CD14-positive monocyte (primary cell): ENCODE measurements around the gene SPESP1. TPM values are rescaled to one million over a fixed set of nuclear protein-coding genes. Genes with fewer than 3 reads are reported as not detected.

Experiments
- DNase-seq, 3 donors: peaks; one replicate each; pipeline ENCODE4 v3.0.0-alpha.2; 2011 to 2022
- H2AFZ ChIP-seq: 2 replicates; pipeline ENCODE4 v1.6.0; 2012; ENCODE audit warnings: mild to moderate bottlenecking, low read depth, low read length, inconsistent platforms; ENCODE audit not compliant: insufficient read depth, poor library complexity, severe bottlenecking
- H3K27ac ChIP-seq, 2 donors: 1 replicate in 1 of 2; 2 replicates in 1 of 2; pipeline ENCODE4 v1.5.1; 2012 to 2013; ENCODE audit warnings: low read length in 2 of 2, control low read depth in 1 of 2, inconsistent platforms in 1 of 2, low read depth in 1 of 2, mild to moderate bottlenecking in 1 of 2
- H3K27me3 ChIP-seq, 2 donors: one replicate each; pipeline versions ENCODE4 v1.6.0 to v1.6.1; 2011 to 2013; ENCODE audit warnings: low read length in 2 of 2; ENCODE audit not compliant: control insufficient read depth in 2 of 2, insufficient read depth in 2 of 2
- H3K36me3 ChIP-seq, 2 donors: replicated peaks in 1 of 2; 1 replicate in 1 of 2; 2 replicates in 1 of 2; pipeline versions ENCODE4 v1.5.1 to v1.6.1; 2012 to 2013; ENCODE audit warnings: low read length in 2 of 2, control low read depth in 1 of 2, inconsistent platforms in 1 of 2, mild to moderate bottlenecking in 1 of 2; ENCODE audit not compliant: insufficient read depth in 2 of 2, control insufficient read depth in 1 of 2
- H3K4me1 ChIP-seq, 2 donors: 1 replicate in 1 of 2; 2 replicates in 1 of 2; pipeline versions ENCODE4 v1.5.1 to v1.6.1; 2012 to 2013; ENCODE audit warnings: low read length in 2 of 2, control low read depth in 1 of 2, inconsistent platforms in 1 of 2, mild to moderate bottlenecking in 1 of 2, moderate library complexity in 1 of 2; ENCODE audit not compliant: insufficient read depth in 2 of 2, control insufficient read depth in 1 of 2
- H3K4me2 ChIP-seq: replicated peaks from 2 replicates; pipeline ENCODE3; 2012; ENCODE audit warnings: low read length, moderate library complexity, mild to moderate bottlenecking; ENCODE audit not compliant: poor library complexity, severe bottlenecking; ENCODE audit errors: extremely low read depth
- H3K4me3 ChIP-seq, 3 experiments: fragments of 200-600 bp in 1 of 3; sonication (generic) in 1 of 3; replicated peaks in 1 of 3; 1 replicate in 2 of 3; 2 replicates in 1 of 3; pipeline ENCODE4 v1.5.1; 2011 to 2013; ENCODE audit warnings: low read length in 3 of 3, mild to moderate bottlenecking in 3 of 3, control low read depth in 2 of 3, low read depth in 2 of 3, inconsistent platforms in 1 of 3, moderate library complexity in 1 of 3
- H3K79me2 ChIP-seq: 2 replicates; pipeline ENCODE4 v1.6.0; 2012; ENCODE audit warnings: mild to moderate bottlenecking, control low read depth, inconsistent platforms, low read length, moderate library complexity; ENCODE audit not compliant: insufficient read depth
- H3K9ac ChIP-seq: 2 replicates; pipeline ENCODE4 v1.6.0; 2017; ENCODE audit warnings: low read length, mild to moderate bottlenecking; ENCODE audit not compliant: insufficient read depth, poor library complexity, severe bottlenecking
- H3K9me3 ChIP-seq, 2 donors: replicated peaks in 1 of 2; 1 replicate in 1 of 2; 2 replicates in 1 of 2; pipeline versions ENCODE4 v1.5.1 to v1.6.1; 2012 to 2013; ENCODE audit warnings: low read length in 2 of 2, control low read depth in 1 of 2; ENCODE audit not compliant: control insufficient read depth in 1 of 2, insufficient read depth in 1 of 2
- H4K20me1 ChIP-seq: 2 replicates; pipeline ENCODE4 v1.6.0; 2012; ENCODE audit warnings: mild to moderate bottlenecking, low read length, control low read depth, moderate library complexity; ENCODE audit not compliant: insufficient read depth
- H3K27ac Mint-ChIP-seq, 7 donors: one replicate each; pipeline ENCODE4 v1.8.0; 2020; ENCODE audit warnings: mild to moderate bottlenecking in 7 of 7, mixed read lengths in 7 of 7, moderate library complexity in 6 of 7, inconsistent platforms in 2 of 7
- H3K27me3 Mint-ChIP-seq, 3 donors: one replicate each; pipeline ENCODE4 v1.8.0; 2021 to 2022; ENCODE audit warnings: low read depth in 3 of 3, mild to moderate bottlenecking in 3 of 3, mixed read lengths in 3 of 3, moderate library complexity in 3 of 3, inconsistent platforms in 1 of 3
- H3K36me3 Mint-ChIP-seq, 2 donors: one replicate each; pipeline ENCODE4 v1.8.0; 2020; ENCODE audit warnings: mixed read lengths in 2 of 2, inconsistent platforms in 1 of 2, mild to moderate bottlenecking in 1 of 2
- H3K4me1 Mint-ChIP-seq: one replicate; pipeline ENCODE4 v1.8.0; 2020; ENCODE audit warnings: mild to moderate bottlenecking, mixed read lengths
- H3K4me3 Mint-ChIP-seq, 2 donors: one replicate each; pipeline ENCODE4 v1.8.0; 2020; ENCODE audit warnings: mild to moderate bottlenecking in 2 of 2, mixed read lengths in 2 of 2, moderate library complexity in 1 of 2
- H3K9me3 Mint-ChIP-seq, 7 donors: one replicate each; pipeline ENCODE4 v1.8.0; 2020 to 2022; ENCODE audit warnings: mixed read lengths in 7 of 7, mild to moderate bottlenecking in 6 of 7, moderate library complexity in 6 of 7, inconsistent platforms in 2 of 7
- CTCF ChIP-seq: fragments of 200-600 bp; IDR thresholded peaks from one replicate; pipeline ENCODE4 v1.8.0; 2022; ENCODE audit warnings: antibody characterized with exemption, mild to moderate bottlenecking
- WGBS: methylation state at CpG from one replicate; pipeline ENCODE4 v1.1.5; 2013; ENCODE audit warnings: missing lambda C conversion rate; ENCODE audit not compliant: insufficient coverage; 5-methylcytosine and 5-hydroxymethylcytosine counted together
- intact Hi-C, 2 donors: fragments of 100-400 bp; cut with micrococcal nuclease; formaldehyde crosslinking; loops; one replicate each; pipeline versions ENCODE4 v1.15.0 to v1.15.1; 2023
- polyA plus RNA-seq, 3 donors: library from polyadenylated mRNA; depleted of rRNA in 1 of 3; unstranded in 2 of 3; stranded (reverse) in 1 of 3; fragments of 300-500 nt in 2 of 3; fragments of >200 nt in 1 of 3; fragmentation: Illumina TruSeq in 2 of 3; gene quantifications; 1 replicate in 2 of 3; 2 replicates in 1 of 3; pipeline ENCODE4 v1.2.3, GENCODE V29; 2012 to 2021

SPESP1 gene
- polyA plus RNA-seq, 3 donors = 0.17 to 0.86 (median 0.47) TPM

GRCh38 chr15:68900027-68900426 lies 30.3 kb upstream of the SPESP1 start:
- Mint-ChIP-seq H3K4me3 (no peak overlapping the region), H3K27ac (no peak overlapping the region), H3K36me3 (no peaks in the 10 kb centered on the region), H3K9me3 (no peaks in the 10 kb centered on the region), H3K4me1 (no peaks in the 10 kb centered on the region), H3K27me3 (peaks cover 3 to 10% (median 6%) of the 10 kb centered on the region in 3 donors)
- WGBS = 92% methylated on average over 2 of the region's 3 CpGs
- Histone ChIP-seq H3K9me3 (no peaks in the 10 kb centered on the region), H4K20me1 (no peaks in the 10 kb centered on the region), H2AFZ (no peak overlapping the region), H3K4me3 (no peak overlapping the region), H3K79me2 (no peaks in the 10 kb centered on the region), H3K36me3 (no peaks in the 10 kb centered on the region), H3K4me2 (no peak overlapping the region), H3K27ac (no peak overlapping the region), H3K4me1 (no peaks in the 10 kb centered on the region), H3K9ac (no peak overlapping the region), H3K27me3 (no peaks in the 10 kb centered on the region)
- no peak for DNase-seq
- intact Hi-C loops = no loop called here
- TF ChIP-seq CTCF = no peak

- no peak overlapping the region for H3K27ac Mint-ChIP-seq
- Histone ChIP-seq H3K27me3 (no peaks in the 10 kb centered on the region), H4K20me1 (no peaks in the 10 kb centered on the region), H3K4me2 (no peak overlapping the region), H3K4me1 (no peaks in the 10 kb centered on the region), H3K36me3 (no peaks in the 10 kb centered on the region), H3K9ac (no peak overlapping the region), H2AFZ (no peak overlapping the region), H3K79me2 (no peaks in the 10 kb centered on the region), H3K27ac (no peak overlapping the region), H3K9me3 (no peaks in the 10 kb centered on the region), H3K4me3 (no peak overlapping the region)
- H3K4me1 Mint-ChIP-seq = no peaks in the 10 kb centered on the region
- no peak for TF ChIP-seq CTCF
- H3K27me3 Mint-ChIP-seq = peaks cover 0 to 5% (median 3%) of the 10 kb centered on the region in 3 donors
- WGBS = no CpG with 5 or more reads among the region's 2 CpGs
- intact Hi-C loops = no loop called here
- DNase-seq = no peak
- no peaks in the 10 kb centered on the region for H3K9me3 Mint-ChIP-seq
- H3K36me3 Mint-ChIP-seq = no peaks in the 10 kb centered on the region
- H3K4me3 Mint-ChIP-seq = no peak overlapping the region
Observed at GRCh38 chr15:68907396-68907923, 22.9 kb upstream of the SPESP1 start.
